HG03575 (cell line): ENCODE measurements around the gene FMNL3.
"Not testable (repeated sequence)": the region's sequence is repeated elsewhere in the genome, so short reads cannot be mapped to it uniquely, and the experiment has no call there.

Experiments
- ATAC-seq: cut with Tn5 transposase; IDR thresholded peaks from one replicate; pipeline ENCODE4 v1.9.1; 2021; ENCODE audit not compliant: unreplicated experiment, insufficient number of reproducible peaks, low FRiP score; ENCODE audit errors: extremely low read depth

Gene FMNL3, protein sequence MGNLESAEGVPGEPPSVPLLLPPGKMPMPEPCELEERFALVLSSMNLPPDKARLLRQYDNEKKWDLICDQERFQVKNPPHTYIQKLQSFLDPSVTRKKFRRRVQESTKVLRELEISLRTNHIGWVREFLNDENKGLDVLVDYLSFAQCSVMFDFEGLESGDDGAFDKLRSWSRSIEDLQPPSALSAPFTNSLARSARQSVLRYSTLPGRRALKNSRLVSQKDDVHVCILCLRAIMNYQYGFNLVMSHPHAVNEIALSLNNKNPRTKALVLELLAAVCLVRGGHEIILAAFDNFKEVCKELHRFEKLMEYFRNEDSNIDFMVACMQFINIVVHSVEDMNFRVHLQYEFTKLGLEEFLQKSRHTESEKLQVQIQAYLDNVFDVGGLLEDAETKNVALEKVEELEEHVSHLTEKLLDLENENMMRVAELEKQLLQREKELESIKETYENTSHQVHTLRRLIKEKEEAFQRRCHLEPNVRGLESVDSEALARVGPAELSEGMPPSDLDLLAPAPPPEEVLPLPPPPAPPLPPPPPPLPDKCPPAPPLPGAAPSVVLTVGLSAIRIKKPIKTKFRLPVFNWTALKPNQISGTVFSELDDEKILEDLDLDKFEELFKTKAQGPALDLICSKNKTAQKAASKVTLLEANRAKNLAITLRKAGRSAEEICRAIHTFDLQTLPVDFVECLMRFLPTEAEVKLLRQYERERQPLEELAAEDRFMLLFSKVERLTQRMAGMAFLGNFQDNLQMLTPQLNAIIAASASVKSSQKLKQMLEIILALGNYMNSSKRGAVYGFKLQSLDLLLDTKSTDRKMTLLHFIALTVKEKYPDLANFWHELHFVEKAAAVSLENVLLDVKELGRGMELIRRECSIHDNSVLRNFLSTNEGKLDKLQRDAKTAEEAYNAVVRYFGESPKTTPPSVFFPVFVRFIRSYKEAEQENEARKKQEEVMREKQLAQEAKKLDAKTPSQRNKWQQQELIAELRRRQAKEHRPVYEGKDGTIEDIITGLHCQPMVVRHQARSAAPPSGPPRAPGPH

DNA sequence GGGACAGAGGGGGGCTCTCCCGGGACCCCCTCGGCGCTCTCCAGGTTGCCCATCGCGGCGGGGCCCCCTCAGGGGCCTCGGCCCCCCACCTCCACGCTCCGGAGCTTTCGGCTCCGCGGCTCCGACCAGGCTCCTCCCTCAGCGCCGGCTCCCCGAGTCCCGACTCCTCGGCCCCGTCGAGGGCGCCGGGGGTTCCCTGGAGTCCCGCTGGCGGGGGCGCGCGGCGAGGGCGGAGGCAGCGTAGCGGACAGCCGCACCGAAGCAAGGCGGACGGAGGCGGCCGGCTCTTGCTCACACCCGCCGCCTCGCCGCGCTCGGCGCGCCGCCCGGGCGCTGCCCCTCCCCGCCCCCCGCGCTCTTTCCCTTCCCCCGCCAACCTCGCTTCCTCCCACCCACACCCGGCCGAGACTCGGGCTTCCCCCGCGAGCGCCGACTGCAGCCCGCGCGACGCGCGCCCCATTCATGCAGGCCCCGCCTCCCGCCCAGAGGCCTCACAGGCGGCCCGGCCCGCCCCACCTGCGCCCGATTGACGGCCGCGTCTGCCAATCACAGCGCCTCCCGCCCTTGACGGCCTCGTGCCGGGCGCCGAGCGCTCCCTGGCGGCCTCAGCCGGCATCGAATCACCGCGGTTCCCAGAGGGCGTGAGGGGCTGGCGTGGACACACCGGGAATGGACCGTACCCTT lies at the start of gene FMNL3:
TSS of gene FMNL3 (minus strand) at position 278 of the 684 bp plus-strand sequence. CDS start at position 53, 225 bp downstream.
- ATAC-seq: no peak

DNA sequence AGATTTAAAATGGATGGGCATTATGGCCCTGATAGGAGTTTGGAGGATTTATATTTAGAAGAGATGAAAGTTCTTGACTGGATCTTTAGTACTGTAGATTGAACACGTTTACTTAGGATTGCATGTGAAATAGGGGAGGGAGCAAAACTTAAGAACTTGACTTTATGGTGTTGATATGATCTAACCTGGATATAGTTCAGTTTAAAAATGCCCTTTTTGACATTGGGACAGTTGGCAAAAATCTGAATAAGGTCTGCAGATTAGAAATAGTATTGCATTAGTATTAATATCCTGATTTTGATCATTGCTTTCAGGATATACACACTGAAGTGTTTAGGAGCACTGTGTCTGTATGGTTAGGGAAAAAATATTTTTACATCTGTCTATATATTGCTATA lies 43.8 kb upstream of the FMNL3 start:
- no peak for ATAC-seq

DNA sequence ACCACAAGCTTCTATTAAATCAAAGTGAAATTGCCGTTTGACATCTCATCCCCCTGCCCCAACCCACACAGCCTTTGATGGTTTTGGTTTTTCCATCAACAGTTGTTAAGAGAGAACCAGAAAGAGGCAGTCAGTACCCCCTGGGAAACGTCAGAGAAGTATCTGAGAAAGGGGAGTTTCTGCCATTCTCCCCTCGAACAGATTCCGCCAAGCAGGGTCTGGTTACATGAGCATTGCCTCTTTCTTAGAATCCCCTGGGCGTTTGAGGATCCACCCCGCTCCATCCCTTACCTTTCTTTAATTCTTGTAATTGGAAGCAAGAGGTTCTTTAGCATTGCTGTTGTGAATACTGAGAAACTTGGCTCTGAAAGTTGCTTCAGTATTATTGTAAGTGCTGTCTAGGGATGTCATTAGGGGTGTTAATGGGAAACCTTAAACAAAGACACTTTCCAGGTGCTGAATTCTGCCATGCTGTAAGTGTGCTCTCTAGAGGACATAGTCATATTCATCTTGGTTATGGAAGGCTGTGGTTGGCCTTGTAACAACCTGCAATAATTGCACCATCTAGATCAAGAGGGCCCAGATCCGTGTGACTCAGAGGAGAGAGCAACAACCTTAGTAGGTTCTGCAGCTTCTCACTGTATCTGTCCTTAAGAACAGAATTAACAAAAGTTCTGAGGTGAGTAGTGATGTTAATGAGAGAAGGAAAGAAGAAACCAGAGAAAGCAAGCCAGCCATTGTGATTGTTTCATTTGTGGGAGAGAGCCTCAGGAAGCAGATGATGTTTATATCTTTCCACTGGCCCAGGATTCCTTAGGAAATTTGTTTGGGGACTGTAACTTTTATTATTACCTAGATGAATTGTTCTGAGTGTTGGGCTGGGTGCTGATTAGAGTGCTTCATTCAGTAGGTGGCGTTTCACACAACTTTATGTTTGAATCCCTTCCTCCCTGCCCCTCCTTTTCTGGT lies 43.1 kb upstream of the FMNL3 start:
- ATAC-seq: no peak

DNA sequence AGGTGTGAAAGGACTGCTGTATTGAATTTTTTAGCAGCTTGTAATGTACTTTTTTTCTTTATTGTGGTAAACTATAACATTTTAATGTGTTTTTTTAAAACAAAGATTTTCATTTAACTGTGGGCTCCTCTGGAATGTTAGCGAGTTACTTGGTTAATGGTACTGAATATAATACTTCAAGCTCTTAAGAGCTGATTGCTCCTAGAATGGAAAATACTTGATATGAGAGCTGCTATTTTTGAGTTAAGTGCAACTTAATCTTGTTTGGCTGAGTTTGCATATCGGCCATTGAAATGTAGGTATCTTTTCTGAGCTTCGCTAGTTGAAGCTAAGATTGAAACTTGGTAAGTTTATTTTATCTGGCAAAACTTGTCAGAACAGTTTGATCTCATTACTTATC lies 41.6 kb upstream of the FMNL3 start:
- no peak for ATAC-seq

DNA sequence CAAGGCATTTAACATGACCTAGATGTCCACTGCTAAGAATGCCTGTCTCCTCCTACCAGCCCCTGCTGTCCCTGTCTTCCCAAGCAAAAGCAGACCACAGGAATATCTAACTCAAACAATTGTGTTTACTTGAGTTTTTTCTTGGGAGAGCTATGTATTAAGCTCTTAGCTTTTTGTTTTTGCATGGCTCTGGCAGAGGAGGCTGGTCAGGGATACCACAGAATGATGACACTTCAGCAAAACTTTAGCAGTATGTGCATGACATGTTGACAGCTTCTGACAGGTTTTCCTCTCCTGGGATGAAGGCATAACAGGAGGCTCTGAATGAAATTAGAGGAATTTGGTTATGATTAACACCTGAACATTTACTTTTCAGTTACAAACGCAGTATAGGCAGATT lies 41.1 kb upstream of the FMNL3 start:
- ATAC-seq: no peak

DNA sequence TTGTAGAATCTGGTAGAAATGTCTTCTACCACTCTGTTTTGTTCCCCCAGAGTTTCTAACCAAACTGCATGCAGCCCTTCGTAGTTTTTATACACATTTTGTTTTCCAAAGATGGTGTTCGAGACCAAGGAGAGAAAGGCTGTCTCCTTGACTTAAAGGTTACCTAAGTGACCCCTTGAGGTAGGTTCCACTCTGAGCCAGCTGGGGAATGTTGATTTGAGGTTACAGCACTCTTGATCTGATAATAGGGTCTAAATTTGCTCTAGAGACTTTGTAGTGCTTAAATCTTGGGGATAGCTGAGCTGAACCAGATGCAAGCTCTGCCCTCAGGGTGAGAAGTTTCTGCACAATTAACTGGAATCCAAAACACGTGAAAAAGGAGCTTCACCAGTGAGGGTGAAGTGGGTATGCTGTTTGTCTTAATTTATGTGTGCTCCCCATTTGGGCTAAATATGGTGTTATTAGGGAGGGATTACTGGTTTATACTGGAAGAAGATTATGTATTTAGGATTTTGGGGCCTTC lies 37.2 kb upstream of the FMNL3 start:
- ATAC-seq: no peak

DNA sequence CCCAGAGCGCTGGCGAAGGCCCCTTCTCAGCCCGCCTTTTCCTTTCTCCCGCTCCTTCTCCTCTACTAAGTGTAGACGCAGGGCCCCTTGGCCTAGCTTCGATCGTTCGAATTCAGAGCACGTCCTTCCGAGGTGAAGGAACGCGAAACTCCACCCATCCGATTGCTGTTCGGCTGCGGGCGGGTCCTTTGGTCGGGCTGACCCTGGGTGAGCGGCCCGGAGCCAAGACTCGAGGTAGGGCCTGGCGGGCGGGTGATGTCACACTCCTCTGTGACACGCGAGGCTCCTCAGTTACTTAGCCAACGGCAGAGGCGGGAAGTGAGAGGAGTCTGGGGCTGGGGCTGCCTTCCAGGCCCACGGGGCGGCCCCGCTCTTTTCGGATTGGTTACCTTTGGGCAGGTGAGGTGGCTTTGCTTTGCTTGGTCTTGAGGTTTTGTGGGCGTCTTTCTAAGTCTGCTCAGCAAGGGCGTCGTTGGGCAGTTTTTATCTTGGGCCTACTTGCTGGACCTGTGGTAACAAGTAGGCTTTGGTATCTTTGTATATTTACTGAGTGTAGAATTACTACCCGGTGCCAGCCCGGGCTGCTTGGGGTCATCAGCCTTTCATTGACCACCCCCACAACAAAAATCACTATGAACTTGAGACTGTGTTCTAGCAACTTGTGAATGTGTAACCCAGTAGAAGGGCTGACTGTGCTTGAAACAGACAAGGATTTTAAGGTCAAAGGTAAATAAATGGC lies 34.8 kb upstream of the FMNL3 start:
- ATAC-seq: peak; percentile 20

DNA sequence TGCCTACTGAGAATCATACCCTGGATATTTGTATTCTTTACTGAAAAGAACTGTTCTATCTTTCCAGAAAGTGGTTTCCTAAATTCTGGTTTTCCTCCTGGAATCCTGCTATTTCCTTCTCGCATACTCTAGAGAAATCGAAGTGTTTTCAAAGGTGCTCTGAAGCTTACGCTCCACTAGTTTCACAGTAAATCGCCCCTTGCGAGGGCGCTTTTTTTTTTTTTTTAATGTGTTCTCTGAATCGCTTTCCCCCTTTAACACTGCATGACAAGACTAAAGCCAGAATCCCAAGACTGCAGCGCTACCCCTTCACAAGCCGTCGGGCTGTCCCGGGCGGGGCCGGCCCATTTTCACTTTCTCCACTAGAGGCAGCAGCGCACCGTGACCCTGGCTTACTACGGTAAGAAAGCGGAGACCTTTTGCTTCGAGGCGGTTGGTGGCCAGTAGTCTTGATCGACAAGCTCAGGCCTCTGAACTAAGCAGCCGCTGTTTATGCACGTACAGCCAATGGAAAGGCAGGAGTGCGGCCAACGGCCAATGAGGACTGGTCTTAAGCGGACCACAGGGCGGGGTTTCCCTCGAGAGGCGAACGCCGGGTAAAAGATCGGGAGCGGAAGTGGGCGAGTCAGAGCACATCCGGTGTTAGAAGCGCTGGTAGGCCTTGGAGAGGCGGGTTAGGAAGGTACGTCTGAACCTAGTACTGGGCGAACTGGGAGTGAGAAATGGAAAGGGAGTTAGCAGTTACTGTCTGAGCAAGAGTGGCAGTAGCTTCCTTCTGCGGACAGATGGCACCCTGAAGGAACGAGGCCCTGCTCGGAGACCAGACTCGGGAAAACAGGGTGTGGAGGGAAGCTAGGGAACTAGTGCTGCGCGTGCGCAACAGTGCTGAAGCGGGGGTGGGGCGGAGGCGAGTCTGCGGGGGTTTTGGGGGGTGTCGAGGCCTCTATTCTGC lies 34.0 kb upstream of the FMNL3 start, which contains the start of gene TMBIM6:
TSS of gene TMBIM6 (plus strand) at position 628 of the 952 bp plus-strand sequence. CDS start 10,937 bp downstream, outside the sequence.
- ATAC-seq: peak; percentile 90

DNA sequence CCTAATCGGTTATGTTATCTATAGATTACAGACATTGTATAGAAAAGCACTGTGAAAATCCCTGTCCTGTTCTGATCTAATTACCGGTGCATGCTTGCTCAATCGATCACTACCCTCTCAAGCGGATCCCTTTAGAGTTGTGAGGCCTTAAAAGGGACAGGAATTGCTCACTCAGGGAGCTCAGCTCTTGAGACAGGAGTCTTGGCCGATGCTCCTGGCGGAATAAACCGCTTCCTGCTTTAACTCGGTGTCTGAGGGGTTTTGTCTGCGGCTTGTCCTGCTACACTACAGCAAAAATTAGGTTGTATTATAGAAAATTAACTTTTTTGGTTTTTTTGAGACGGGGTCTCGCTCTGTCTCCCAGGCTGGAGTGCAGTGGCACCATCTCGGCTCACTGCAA lies 33.1 kb upstream of the FMNL3 start:
- ATAC-seq: not testable (repeated sequence)

DNA sequence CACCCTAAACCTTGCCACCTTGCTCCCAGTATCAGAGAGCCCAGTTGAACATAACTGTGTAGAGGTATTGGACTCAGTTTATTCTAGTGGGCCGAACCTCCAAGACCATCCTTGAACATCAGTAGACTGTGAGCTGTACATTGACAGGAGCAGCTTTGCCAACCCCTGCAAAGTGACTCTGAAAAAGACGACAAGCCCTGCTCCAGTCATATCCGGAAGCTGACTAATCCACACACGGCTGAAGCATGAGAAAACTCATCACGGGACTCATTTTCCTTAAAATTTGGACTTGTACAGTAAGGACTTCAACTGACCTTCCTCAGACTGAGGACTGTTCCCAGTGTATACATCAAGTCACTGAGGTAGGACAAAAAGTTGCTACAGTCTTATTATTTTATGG lies 31.5 kb upstream of the FMNL3 start:
- not testable (repeated sequence) for ATAC-seq

DNA sequence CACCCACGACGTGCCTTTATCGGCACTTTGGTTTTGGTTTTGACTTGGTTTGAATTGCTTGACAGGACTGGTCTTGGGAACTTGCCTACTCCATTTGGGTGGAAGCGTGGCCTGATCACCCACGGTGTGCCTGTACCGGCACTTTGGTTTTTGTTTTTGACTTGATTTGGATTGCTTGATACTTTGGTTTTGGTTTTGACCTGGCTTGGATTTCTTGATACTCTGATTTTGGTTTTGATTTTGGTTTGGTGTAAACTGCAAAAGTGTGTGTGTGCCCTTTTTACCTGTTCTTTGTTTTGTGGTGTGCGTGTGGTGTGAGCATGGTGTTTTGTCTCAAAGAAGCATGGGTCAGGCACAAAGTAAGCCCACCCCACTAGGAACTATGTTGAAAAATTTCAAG lies 27.7 kb upstream of the FMNL3 start:
- not testable (repeated sequence) for ATAC-seq

DNA sequence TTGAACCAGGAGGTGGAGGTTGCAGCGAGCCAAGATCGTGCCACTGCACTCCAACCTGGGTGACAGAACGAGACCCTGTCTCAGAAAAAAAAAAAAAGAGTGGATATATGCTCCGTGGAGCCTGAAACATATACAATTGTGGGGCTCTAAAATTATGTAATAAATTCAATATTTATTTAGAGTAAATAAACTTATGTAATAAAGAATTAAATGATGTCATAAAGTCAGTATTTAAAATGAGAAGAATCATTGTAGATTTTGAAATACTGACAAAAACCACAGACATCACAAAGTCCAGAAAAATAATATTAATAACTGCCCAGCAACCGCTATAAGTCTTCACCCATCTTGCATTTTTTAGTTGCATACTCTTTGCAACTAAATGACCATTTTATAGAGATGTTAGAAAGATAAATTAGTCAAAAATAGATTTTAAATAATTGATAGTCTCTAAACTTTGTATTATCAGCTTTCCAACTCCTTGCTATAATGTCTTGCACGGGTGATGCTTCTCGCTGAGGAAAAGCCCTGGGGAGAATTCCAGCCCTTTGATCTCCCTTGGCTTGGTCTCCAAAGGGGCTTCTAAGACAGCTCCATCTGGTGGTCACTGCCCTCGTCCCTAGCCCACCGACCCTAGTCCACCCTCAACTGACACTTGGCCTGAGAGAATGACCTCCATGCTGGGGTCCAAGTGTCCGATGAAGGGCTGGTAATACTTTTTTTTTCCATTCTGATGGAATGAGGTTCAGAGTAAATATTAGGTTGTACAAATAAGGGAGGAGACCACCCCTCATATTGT lies 26.2 kb upstream of the FMNL3 start:
- no peak for ATAC-seq

DNA sequence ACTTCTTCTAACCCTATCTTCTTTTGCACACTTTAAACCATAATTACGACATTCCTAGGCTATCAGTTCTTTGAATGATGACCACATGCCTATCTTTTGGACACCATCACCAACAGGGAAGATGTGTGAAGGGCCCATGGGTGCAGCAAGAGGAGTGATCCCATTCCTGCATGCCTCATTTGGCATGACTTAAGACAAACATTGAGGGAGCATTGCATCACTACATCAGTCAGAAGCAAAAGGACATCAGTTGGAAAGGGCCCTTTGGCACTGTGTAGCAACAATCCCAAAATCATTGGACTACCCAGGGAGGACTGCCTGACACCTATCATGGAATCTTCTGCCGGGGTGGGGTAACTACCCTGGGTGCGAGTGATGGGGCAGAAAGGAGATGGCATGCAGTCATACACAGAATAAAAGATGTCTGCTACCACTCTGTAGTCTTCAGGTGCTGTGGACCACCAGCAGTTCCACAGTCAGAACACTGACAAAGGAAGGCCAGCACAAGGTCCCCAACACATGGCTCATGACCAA lies 23.4 kb upstream of the FMNL3 start:
- ATAC-seq: no peak

DNA sequence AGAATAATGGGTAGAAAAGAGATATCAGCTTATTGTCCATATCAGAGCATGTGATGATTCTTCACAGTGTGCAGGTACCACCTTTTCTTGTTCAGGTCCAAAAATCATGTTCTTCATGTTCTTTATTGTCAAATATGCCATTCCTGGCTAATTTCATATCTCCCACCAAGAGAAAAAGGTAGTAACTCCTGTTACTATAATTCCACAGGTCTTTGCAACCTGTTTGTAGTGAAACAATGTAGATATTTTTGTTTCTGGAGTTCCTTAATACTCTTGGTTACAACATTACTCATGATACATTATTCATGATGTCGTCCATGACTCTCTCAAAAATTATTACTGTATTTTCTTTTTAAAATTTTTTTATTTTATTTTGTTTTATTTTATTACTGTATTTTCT lies 22.8 kb upstream of the FMNL3 start:
- no peak for ATAC-seq

DNA sequence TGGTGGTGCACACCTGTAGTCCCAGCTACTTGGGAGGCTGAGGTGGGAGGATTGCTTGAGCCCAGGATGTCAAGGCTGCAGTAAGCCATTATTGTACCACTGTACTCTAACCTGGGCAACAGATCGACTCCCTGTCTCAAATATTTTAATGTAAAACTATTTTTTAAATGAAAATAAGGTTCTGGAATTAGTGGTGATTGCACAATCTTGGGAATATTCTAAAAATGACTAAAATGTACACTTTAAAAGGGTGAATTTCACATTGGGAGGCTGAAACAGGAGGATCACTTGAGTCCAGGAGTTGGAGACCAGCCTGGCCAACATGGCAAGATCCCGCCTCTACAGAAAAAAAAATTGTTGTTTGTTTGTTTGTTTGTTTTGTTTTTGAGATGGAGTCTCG lies 21.2 kb upstream of the FMNL3 start:
- ATAC-seq: no peak
